Mucosa of descending colon (tissue), 3 donors: ENCODE measurements around the gene AKR1C2. TPM values are rescaled to one million over a fixed set of nuclear protein-coding genes. Genes with fewer than 3 reads are reported as not detected.
"Not testable (repeated sequence)": the region's sequence is repeated elsewhere in the genome, so short reads cannot be mapped to it uniquely, and the experiment has no call there.

Source experiments
- ATAC-seq: fragments of 200-7000 bp; cut with Tn5 transposase; one replicate; pipeline ENCODE4 v1.9.1; 2020; ENCODE audit warnings: mild to moderate bottlenecking, moderate library complexity
- DNase-seq, 3 donors: peaks; one replicate each; pipeline ENCODE4 v3.0.0-alpha.2; 2020
- H3K36me3 ChIP-seq: fragments of 200-600 bp; one replicate; pipeline ENCODE4 v1.8.0; 2021; ENCODE audit warnings: low read depth, mild to moderate bottlenecking
- H3K4me1 ChIP-seq: fragments of 200-600 bp; one replicate; pipeline ENCODE4 v1.8.0; 2021; ENCODE audit warnings: low read depth, mild to moderate bottlenecking
- H3K4me3 ChIP-seq: fragments of 200-600 bp; one replicate; pipeline ENCODE4 v1.8.0; 2021; ENCODE audit warnings: mild to moderate bottlenecking
- H3K9me3 ChIP-seq: fragments of 200-600 bp; one replicate; pipeline ENCODE4 v1.8.0; 2021; ENCODE audit warnings: mild to moderate bottlenecking
- intact Hi-C, 2 donors: fragments of 100-400 bp; cut with DNase I in 1 of 2; cut with micrococcal nuclease in 1 of 2; formaldehyde crosslinking; loops; one replicate each; pipeline versions ENCODE4 v1.11.0 to v1.11.1; 2022; cut with DNase I, micrococcal nuclease
- total RNA-seq, 3 donors: library from RNA; stranded (reverse); fragmentation: NEBNext Ultra II Directional in 2 of 3; extraction: Animal tissue kit (Norgen Biotek cat#: 25700) in 2 of 3; gene quantifications; one replicate each; pipeline versions ENCODE4 v1.2.1 to v1.2.4, GENCODE V29; 2021 to 2023
- TF ChIP-seq, protein P1 (sequence below): fragments of 200-600 bp; IDR thresholded peaks from one replicate; pipeline ENCODE4 v1.8.0; 2022; ENCODE audit warnings: antibody characterized with exemption, mild to moderate bottlenecking
- donor health status: DM: no; HTN: no; CAD: no; lungs with moderate emphysema.
- donor health status: DM: no; HTN: no; CAD: no.
- donor health status: DM: no; HTN: yes; CAD: no.

The AKR1C2 gene
- total RNA-seq, 3 donors from 2014 or later: 19.5 to 39.7 (median 20.0) TPM

DNA sequence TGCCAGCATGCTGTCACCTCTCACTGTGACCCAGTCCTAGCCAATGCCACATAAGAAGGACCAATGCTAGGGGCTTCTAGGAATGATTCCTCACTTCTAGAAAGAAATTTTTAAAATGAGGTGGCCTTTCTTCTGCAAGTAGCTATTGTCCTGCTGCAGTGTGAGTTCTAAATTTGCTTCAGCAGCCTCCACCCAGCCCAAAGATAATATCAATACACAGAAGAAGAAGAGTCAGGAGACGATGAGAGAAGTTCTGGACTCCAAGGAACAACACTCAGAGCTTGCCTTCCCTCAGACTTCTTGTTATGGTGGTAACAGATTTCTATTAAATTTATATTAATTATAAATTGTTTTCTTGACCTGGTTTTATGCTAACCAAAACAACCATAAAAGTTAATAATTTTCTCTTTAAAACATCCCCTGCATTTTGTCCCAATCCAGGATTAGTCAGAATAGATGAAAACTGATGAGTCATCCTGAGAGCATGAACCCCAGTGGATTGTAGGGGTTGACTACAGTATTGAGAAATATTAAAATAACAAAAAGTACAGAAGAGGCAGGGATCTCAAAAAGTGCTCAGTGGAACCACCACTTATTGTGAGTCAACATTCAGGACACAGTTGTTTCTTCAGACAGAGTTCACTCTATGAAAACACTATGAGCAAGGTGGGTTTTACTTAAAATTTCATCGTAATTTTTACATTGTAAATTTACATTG is 29.6 kb upstream of the AKR1C2 start:
- TF ChIP-seq, protein P1, sequence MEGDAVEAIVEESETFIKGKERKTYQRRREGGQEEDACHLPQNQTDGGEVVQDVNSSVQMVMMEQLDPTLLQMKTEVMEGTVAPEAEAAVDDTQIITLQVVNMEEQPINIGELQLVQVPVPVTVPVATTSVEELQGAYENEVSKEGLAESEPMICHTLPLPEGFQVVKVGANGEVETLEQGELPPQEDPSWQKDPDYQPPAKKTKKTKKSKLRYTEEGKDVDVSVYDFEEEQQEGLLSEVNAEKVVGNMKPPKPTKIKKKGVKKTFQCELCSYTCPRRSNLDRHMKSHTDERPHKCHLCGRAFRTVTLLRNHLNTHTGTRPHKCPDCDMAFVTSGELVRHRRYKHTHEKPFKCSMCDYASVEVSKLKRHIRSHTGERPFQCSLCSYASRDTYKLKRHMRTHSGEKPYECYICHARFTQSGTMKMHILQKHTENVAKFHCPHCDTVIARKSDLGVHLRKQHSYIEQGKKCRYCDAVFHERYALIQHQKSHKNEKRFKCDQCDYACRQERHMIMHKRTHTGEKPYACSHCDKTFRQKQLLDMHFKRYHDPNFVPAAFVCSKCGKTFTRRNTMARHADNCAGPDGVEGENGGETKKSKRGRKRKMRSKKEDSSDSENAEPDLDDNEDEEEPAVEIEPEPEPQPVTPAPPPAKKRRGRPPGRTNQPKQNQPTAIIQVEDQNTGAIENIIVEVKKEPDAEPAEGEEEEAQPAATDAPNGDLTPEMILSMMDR: no peak
- Histone ChIP-seq H3K9me3 (peaks cover 12% of the 10 kb centered on the region), H3K36me3 (no peaks in the 10 kb centered on the region), H3K4me1 (peaks cover 21% of the 10 kb centered on the region), H3K4me3 (no peak overlapping the region)
- intact Hi-C loops: no loop called here
- ATAC-seq: no peak
- DNase-seq: no peak

DNA sequence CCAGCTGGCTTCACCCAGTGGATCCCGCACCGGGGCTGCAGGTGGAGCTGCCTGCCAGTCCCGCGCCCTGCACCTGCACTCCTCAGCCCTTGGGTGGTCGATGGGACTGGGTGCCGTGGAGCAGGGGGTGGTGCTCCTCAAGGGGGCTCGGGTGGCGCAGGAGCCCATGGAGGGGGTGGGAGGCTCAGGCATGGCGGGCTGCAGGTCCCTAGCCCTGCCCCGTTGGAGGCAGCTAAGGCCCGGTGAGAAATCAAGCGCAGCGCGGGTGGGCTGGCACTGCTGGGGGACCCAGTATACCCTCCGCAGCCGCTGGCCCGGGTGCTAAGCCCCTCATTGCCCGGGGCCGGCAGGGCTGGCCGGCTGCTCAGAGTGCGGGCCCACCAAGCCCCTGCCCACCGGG is 28.8 kb upstream of the AKR1C2 start:
- Histone ChIP-seq H3K9me3 (peaks cover 12% of the 10 kb centered on the region), H3K4me1 (peaks cover 14% of the 10 kb centered on the region)
- intact Hi-C loops, H3K36me3 ChIP-seq, ATAC-seq, DNase-seq, H3K4me3 ChIP-seq: not testable (repeated sequence)

DNA sequence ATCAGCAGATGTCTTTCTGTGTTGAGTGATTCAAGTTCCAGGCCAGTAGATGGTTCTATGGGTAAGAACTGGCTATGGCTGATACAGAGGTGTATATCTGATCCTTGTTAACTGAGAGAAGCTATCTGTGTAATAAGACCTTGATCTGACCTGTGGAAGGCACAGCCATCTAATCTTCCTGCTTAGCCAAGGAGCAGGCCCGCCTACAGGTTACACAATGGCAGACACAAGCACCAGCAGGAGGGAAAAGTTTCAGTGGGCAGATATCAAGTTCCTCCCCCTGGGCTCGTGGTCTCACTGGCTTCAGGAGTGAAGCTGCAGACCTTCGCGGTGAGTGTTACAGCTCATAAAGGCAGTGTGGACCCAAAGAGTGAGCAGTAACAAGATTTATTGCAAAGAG is 27.9 kb upstream of the AKR1C2 start:
- H3K4me3 ChIP-seq, ATAC-seq, intact Hi-C loops, DNase-seq, H3K36me3 ChIP-seq, H3K4me1 ChIP-seq: not testable (repeated sequence)
- peaks cover 12% of the 10 kb centered on the region for H3K9me3 ChIP-seq

DNA sequence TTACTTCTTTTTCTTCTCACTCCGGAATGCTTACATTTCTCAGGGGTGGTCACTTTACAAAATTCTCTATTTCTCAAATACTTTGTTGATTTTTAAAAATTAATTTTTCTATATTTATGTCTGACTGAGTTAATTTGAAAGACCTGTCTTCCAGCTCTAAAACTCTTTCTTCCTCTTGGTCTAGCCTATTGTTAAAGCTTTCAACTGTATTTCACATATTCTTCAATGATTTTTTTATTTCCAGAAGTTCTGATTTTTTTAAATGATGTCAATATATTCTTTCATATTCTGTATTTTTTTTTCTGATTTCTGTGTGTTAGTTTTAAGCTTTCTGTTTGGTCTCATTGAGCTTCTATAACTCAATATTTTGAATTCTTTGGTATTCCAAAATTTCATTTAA is 27.3 kb upstream of the AKR1C2 start:
- ATAC-seq: no peak
- H3K4me1 ChIP-seq: peaks cover 2% of the 10 kb centered on the region
- no peak overlapping the region for H3K4me3 ChIP-seq
- intact Hi-C loops: no loop called here
- no peaks in the 10 kb centered on the region for H3K36me3 ChIP-seq
- no peak for DNase-seq
- TF ChIP-seq, protein P1: no peak
- H3K9me3 ChIP-seq: peaks cover 12% of the 10 kb centered on the region

DNA sequence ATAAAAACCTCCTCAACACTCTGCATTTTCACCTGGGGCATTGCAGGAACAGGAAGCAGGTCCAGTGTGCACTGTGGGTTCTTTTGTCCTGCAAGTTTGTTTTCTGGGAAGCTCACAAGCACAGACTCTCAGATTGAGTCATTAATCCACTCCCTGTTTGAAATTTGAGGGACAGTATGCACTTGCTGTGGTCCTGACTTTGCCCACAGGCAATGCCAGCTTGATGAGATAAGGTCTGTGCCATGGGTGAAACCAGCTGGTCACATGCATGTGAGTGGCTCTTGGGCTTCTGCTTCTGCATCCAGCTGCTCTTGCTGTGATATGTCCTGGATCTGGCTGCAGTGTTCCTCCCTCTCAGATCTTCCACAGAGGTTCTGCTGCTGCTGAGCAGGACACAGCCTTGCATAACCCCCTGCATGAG is 21.8 kb upstream of the AKR1C2 start:
- peak in 1 of 3 donors; percentile 34 for DNase-seq
- peak; percentile 45 for ATAC-seq
- intact Hi-C loops: loop anchor here in 1 of 2 donors (10.0 kb wide), 1 partner anchor 69 kb away; the partner anchor contains the start of gene AKR1C3

DNA sequence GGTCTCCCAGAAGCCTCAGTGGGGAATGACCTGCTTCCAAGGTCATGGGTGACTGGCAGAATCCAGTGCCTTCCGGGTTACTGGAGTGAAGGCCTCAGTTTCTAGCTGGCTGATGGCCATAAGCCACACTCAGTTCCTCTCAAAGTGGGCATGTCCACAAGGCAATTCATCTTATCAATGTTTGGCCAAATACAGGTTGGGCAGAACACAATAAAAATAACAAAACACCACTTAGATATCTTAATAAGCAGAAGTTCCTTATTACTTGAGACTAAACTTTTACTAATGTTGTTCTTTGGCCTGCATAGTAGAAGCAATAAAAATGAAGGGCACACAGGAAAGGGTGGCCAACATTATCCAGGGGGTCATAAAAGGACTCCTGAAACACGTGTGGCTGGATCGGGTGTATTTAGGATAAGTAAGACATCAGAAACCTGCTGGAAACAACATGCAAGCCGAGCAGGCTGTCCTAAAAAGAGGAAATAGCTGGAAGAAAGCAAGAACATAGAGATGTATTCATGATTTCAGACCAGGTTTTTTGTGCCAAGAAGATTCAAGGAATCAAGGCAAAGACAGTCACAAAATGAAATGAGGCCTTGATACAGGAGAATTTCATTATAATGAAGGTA is 19.6 kb upstream of the AKR1C2 start:
- TF ChIP-seq, protein P1: no peak
- no peaks in the 10 kb centered on the region for H3K36me3 ChIP-seq
- intact Hi-C loops: loop anchor here in 1 of 2 donors (10.0 kb wide), 1 partner anchor 72 kb away; the partner anchor contains the start of gene AKR1C3
- DNase-seq: peak; percentile 58 to 74 (median 59)
- H3K4me1 ChIP-seq: peaks cover 22% of the 10 kb centered on the region
- no peak overlapping the region for H3K4me3 ChIP-seq
- ATAC-seq: peak; percentile 84
- no peaks in the 10 kb centered on the region for H3K9me3 ChIP-seq

More for the DNA sequence above, 21.8 kb upstream of the AKR1C2 start:
- H3K4me1 ChIP-seq: peaks cover 22% of the 10 kb centered on the region
- H3K9me3 ChIP-seq, H3K4me3 ChIP-seq, H3K36me3 ChIP-seq: not testable (repeated sequence)

DNA sequence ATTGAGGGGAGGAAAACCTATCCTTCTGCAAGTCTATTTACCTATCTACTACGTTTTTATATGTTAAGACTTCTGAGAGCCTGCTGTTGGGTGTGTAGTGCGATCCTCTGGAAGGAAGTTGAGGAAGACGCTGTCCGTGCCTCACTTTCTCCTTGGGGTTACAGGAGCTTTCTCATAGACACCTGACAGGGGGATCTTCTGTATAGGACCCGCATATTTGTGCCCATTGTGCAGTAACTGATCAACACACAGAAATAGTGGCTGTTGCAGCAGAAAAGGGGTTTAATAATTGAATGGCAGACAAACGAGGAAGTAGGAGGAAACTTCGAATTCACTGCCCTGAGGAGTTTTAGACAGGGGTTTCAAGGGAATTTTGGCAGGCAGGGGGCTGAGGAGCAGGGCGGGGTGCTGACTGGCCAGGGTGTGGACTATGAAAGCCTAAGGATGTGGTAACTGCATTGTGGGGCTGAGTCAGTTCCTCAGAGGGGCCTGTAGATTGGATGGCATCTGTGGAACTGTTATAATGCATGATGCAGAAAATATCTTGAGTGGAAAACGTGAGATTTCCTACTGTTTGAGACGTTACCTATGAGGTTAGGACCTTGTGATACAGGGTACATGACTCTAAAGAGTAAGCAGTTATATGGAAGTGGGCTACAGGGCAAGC is 18.1 kb upstream of the AKR1C2 start:
- not testable (repeated sequence) for H3K4me3 ChIP-seq, ATAC-seq, H3K36me3 ChIP-seq, DNase-seq, H3K9me3 ChIP-seq
- peaks cover 22% of the 10 kb centered on the region for H3K4me1 ChIP-seq
- intact Hi-C loops: loop anchor here in 1 of 2 donors (10.0 kb wide), 1 partner anchor 73 kb away; the partner anchor contains the start of gene AKR1C3

DNA sequence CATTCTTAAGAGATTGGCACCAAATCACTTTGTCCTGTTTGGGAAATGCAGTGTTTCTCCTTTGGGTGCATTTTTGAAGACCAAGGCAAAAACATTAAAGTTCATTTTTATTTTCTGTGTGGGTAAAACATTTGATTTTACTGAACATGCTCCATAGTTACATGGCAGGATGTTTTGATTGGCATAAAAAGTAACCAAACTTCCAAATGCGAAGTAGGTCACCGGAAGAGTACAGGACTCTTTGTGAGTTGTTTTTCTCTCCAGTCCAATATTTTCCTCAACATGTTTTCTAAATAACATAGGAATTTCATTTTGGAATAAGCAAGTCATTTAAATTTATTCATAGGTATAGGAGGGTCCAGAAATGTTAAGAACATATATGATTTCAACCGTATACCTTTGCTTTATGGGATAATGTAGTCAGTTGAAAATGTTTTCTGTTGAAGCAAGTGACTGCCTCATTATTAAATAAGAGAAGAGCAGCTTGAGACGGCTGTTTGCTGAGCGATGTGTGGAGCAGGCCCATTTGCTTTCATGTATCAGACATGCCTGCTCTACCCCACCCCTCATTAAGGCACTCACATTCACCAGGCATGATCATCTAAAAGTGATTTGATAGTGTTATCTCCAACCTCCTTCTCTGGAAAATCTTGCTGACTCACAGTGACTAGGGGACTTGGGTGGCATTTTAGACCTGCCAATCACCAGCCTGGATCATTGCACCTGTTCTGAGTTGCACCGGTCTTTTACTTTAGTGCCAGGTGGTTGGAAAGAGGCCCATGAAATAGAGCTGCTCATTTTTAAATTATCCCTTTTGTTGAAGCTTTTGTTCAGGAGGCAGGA is 16.3 kb upstream of the AKR1C2 start:
- ATAC-seq (peak; percentile 64), DNase-seq (peak in 2 of 3 donors; percentile 30 to 51)
- H3K9me3 ChIP-seq, H3K36me3 ChIP-seq, H3K4me3 ChIP-seq: not testable (repeated sequence)
- intact Hi-C loops: loop anchor here in 1 of 2 donors (10.0 kb wide), 2 partner anchors 75 to 265 kb away; partner anchors contain the start of gene AKR1C3
- H3K4me1 ChIP-seq: peaks cover 14% of the 10 kb centered on the region

DNA sequence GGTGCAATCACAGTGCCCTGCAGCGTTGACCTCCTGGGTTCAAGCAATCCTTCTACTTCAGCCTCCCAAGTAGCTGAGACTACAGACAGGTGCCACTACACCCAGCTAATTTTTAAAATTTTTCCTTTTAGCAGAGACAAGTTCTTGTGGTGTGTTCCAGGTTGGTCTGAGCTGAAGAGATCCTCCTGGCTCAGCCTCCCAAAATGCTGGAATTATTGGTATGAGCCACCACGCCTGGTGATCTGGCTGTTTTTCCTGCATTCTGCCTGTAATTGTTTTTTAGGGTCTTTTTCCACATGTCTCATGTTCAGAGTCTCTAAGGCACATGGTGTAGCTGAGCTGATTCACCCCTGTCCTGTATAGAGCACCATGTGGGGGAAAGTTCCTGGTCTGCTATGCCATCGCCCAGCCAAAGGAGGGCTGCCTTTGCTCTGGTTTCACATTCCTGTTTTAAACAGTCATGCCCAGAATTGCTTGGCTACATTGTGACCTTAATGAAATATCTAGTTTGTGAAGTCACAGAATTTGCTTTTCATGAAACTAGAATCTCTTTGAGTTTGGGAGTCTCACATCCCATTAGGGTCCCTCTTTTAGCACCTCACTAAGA is 15.1 kb upstream of the AKR1C2 start:
- not testable (repeated sequence) for H3K4me3 ChIP-seq, H3K4me1 ChIP-seq, H3K9me3 ChIP-seq, H3K36me3 ChIP-seq
- DNase-seq: peak in 2 of 3 donors; percentile 49 to 50
- intact Hi-C loops: loop anchor here in 1 of 2 donors (10.0 kb wide), 1 partner anchor 266 kb away; no protein-coding TSS in a partner anchor
- peak; percentile 56 for ATAC-seq
